Neural cell (in vitro differentiated cells): ENCODE measurements around the gene CENPP. TPM values are rescaled to one million over a fixed set of nuclear protein-coding genes. Genes with fewer than 3 reads are reported as not detected.

Source experiments
- H2AFZ ChIP-seq: fragments of 200-600, 300-800 bp; sonication (generic), shearing (Covaris generic); 2 replicates; pipeline ENCODE4 v1.6.0; 2014; ENCODE audit warnings: low read depth, mild to moderate bottlenecking, antibody characterized with exemption, low read length, moderate library complexity
- H3F3A ChIP-seq: fragments of 200-600 bp; shearing (Covaris generic); 2 replicates; pipeline ENCODE4 v1.6.1; 2016; ENCODE audit warnings: mild to moderate bottlenecking, moderate library complexity, mixed read lengths, antibody characterized with exemption, low read length; ENCODE audit not compliant: insufficient read depth, poor library complexity, severe bottlenecking
- H3K27ac ChIP-seq: fragments of 200-600, 300-800 bp; sonication (generic), shearing (Covaris generic); 2 replicates; pipeline ENCODE4 v1.5.1; 2014; ENCODE audit warnings: mild to moderate bottlenecking, low read length, moderate library complexity
- H3K27me3 ChIP-seq: fragments of 300-800, 200-600 bp; sonication (generic), shearing (Covaris generic); 2 replicates; pipeline ENCODE4 v1.6.0; 2014; ENCODE audit warnings: mild to moderate bottlenecking, low read depth, low read length, moderate library complexity; ENCODE audit not compliant: insufficient read depth
- H3K36me3 ChIP-seq: fragments of 300-800, 200-600 bp; sonication (generic), shearing (Covaris generic); 2 replicates; pipeline ENCODE4 v1.5.1; 2014; ENCODE audit warnings: mild to moderate bottlenecking, antibody characterized with exemption, low read length, moderate library complexity; ENCODE audit not compliant: insufficient read depth
- H3K4me2 ChIP-seq: fragments of 300-800, 200-600 bp; sonication (generic), shearing (Covaris generic); 2 replicates; pipeline ENCODE4 v1.6.0; 2014; ENCODE audit warnings: mild to moderate bottlenecking, low read length
- H3K4me3 ChIP-seq: fragments of 300-800, 200-600 bp; sonication (generic), shearing (Covaris generic); 2 replicates; pipeline ENCODE4 v1.5.1; 2014; ENCODE audit warnings: mild to moderate bottlenecking, low read length, moderate library complexity
- H3K79me2 ChIP-seq: fragments of 200-600 bp; shearing (Covaris generic); replicated peaks from 2 replicates; pipeline ENCODE4 v1.6.0; 2014; ENCODE audit warnings: mild to moderate bottlenecking, low read length, moderate library complexity; ENCODE audit not compliant: insufficient read depth
- H3K9ac ChIP-seq: fragments of 300-800, 200-600 bp; sonication (generic), shearing (Covaris generic); 2 replicates; pipeline ENCODE4 v1.6.1; 2016; ENCODE audit warnings: mild to moderate bottlenecking, low read length, mixed read lengths
- H3K9me2 ChIP-seq: fragments of 200-600 bp; shearing (Covaris generic); 2 replicates; pipeline ENCODE4 v1.6.1; 2016; ENCODE audit warnings: mild to moderate bottlenecking, low read length, mixed read lengths; ENCODE audit not compliant: insufficient read depth
- H3K9me3 ChIP-seq: fragments of 200-600, 300-800 bp; sonication (generic), shearing (Covaris generic); 2 replicates; pipeline ENCODE4 v1.6.1; 2016; ENCODE audit warnings: mild to moderate bottlenecking, mixed run types, low read length, moderate library complexity, mixed read lengths
- H4K20me1 ChIP-seq: fragments of 200-600 bp; shearing (Covaris generic); 2 replicates; pipeline ENCODE4 v1.6.1; 2016; ENCODE audit warnings: mild to moderate bottlenecking, mixed run types; ENCODE audit not compliant: insufficient read depth
- CTCF ChIP-seq: fragments of 450-650 bp; IDR thresholded peaks from 2 replicates; pipeline ENCODE4 v1.5.1; 2014; ENCODE audit warnings: antibody characterized with exemption, mild to moderate bottlenecking, moderate library complexity; ENCODE audit not compliant: poor library complexity, severe bottlenecking
- EP300 ChIP-seq: fragments of 450-650 bp; conservative IDR thresholded peaks from 2 replicates; pipeline ENCODE4 v1.6.1; 2014; ENCODE audit warnings: antibody characterized with exemption, mild to moderate bottlenecking, moderate library complexity; ENCODE audit not compliant: poor library complexity, severe bottlenecking
- EZH2 ChIP-seq: fragments of 200-600, 300-800 bp; shearing (Covaris generic), sonication (generic); IDR thresholded peaks from 2 replicates; pipeline ENCODE4 v1.6.1; 2014; ENCODE audit warnings: antibody characterized with exemption, low read length, borderline replicate concordance, mild to moderate bottlenecking; ENCODE audit not compliant: insufficient read depth, poor library complexity, severe bottlenecking
- MXI1 ChIP-seq: fragments of 450-650 bp; conservative IDR thresholded peaks from 2 replicates; pipeline ENCODE4 v1.6.1; 2014; ENCODE audit warnings: antibody characterized with exemption, mild to moderate bottlenecking; ENCODE audit not compliant: poor library complexity, severe bottlenecking
- POLR2AphosphoS5 ChIP-seq: IDR thresholded peaks from 2 replicates; pipeline ENCODE4 v1.6.1; 2012
- RAD21 ChIP-seq: fragments of 450-650 bp; conservative IDR thresholded peaks from 2 replicates; pipeline ENCODE4 v1.6.1; 2014; ENCODE audit warnings: antibody characterized with exemption, mild to moderate bottlenecking, moderate library complexity
- REST ChIP-seq: IDR thresholded peaks from 2 replicates; pipeline ENCODE4 v1.6.1; 2012; ENCODE audit warnings: borderline replicate concordance
- SMC3 ChIP-seq: fragments of 450-650 bp; conservative IDR thresholded peaks from 2 replicates; pipeline ENCODE4 v1.6.1; 2014; ENCODE audit warnings: antibody characterized with exemption, mild to moderate bottlenecking, moderate library complexity; ENCODE audit not compliant: poor library complexity
- TAF1 ChIP-seq: IDR thresholded peaks from 2 replicates; pipeline ENCODE4 v1.6.1; 2012; ENCODE audit warnings: low read depth
- polyA plus RNA-seq: library from polyadenylated mRNA; depleted of rRNA; stranded (reverse); fragments of >200 nt; gene quantifications from 2 replicates; pipeline ENCODE4 v1.2.3, GENCODE V29; 2014

CENPP gene
- polyA plus RNA-seq, 1 donor from 2014 or later: 5.0 TPM

- Histone ChIP-seq H3K9me2 (no peaks in the 10 kb centered on the region), H3K4me3 (no peak overlapping the region), H3K79me2 (no peaks in the 10 kb centered on the region), H3K36me3 (no peaks in the 10 kb centered on the region), H2AFZ (no peak overlapping the region), H3K27me3 (no peaks in the 10 kb centered on the region), H3K4me2 (no peak overlapping the region), H3K9me3 (no peaks in the 10 kb centered on the region), H3K9ac (no peak overlapping the region), H4K20me1 (no peaks in the 10 kb centered on the region), H3K27ac (no peak overlapping the region), H3F3A (no peaks in the 10 kb centered on the region)
- TF ChIP-seq EP300 (no peak), CTCF (no peak), REST (no peak), TAF1 (no peak), POLR2AphosphoS5 (no peak), SMC3 (no peak), MXI1 (no peak), EZH2 (no peak), RAD21 (no peak)
Observed at GRCh38 chr9:92658176-92658575, 332.4 kb downstream of the CENPP start.

- H3K36me3 ChIP-seq: no peaks in the 10 kb centered on the region
- no peak overlapping the region for H3K9ac ChIP-seq
- H3K4me3 ChIP-seq: no peak overlapping the region
- no peak overlapping the region for H2AFZ ChIP-seq
- H4K20me1 ChIP-seq: no peaks in the 10 kb centered on the region
- H3K9me3 ChIP-seq: no peaks in the 10 kb centered on the region
- no peaks in the 10 kb centered on the region for H3K79me2 ChIP-seq
- no peaks in the 10 kb centered on the region for H3K9me2 ChIP-seq
- no peak overlapping the region for H3K27ac ChIP-seq
- H3F3A ChIP-seq: no peaks in the 10 kb centered on the region
- TF ChIP-seq SMC3: no peak
- TF ChIP-seq EP300: no peak
- TF ChIP-seq TAF1: no peak
- no peak for TF ChIP-seq MXI1
- TF ChIP-seq EZH2: no peak
- TF ChIP-seq POLR2AphosphoS5: no peak
- no peak for TF ChIP-seq REST
- no peak for TF ChIP-seq RAD21
- no peak for TF ChIP-seq CTCF
- no peaks in the 10 kb centered on the region for H3K27me3 ChIP-seq
- no peak overlapping the region for H3K4me2 ChIP-seq
Observed at GRCh38 chr9:92658611-92659010, 332.9 kb downstream of the CENPP start.
